Measurements from ENCODE around the gene HCK. TPM values are rescaled to one million over a fixed set of nuclear protein-coding genes. Genes with fewer than 3 reads are reported as not detected.

Gene HCK
- total RNA-seq, 1 donor = 0.36 TPM

DNA sequence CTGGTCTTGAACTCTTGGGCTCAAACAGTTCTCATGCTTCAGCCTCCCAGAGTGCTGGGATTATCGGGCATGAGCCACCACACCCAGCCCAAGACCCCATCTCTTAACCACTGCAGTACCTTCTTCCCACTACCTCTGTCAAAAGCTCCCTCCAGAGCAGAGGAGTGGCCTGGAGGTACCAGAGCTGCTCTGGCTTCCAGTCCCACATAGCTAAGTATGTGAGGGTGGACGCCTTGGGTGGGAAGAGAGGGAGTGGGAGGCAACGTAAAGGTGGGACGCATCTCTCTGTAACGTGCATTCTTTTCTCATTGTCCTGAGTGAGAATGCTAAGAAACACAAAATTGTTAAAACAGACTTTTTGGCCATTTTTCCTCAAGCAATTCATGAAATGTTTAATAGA is 82.0 kb downstream of the HCK start:
- H3K9me3 ChIP-seq (ENCODE audit: low read depth, low read length) = no peaks in the 10 kb centered on the region
- no peak overlapping the region for H3K27ac ChIP-seq (ENCODE audit: low read depth, low read length)
- H3K4me1 ChIP-seq (ENCODE audit: insufficient read depth, low read length) = no peaks in the 10 kb centered on the region
- no peak for DNase-seq (ENCODE audit: insufficient read length, low spot score, missing footprints)
- H4K20me1 ChIP-seq (ENCODE audit: insufficient read depth, low read length) = peaks cover 54% of the 10 kb centered on the region
- TF ChIP-seq, protein P1, sequence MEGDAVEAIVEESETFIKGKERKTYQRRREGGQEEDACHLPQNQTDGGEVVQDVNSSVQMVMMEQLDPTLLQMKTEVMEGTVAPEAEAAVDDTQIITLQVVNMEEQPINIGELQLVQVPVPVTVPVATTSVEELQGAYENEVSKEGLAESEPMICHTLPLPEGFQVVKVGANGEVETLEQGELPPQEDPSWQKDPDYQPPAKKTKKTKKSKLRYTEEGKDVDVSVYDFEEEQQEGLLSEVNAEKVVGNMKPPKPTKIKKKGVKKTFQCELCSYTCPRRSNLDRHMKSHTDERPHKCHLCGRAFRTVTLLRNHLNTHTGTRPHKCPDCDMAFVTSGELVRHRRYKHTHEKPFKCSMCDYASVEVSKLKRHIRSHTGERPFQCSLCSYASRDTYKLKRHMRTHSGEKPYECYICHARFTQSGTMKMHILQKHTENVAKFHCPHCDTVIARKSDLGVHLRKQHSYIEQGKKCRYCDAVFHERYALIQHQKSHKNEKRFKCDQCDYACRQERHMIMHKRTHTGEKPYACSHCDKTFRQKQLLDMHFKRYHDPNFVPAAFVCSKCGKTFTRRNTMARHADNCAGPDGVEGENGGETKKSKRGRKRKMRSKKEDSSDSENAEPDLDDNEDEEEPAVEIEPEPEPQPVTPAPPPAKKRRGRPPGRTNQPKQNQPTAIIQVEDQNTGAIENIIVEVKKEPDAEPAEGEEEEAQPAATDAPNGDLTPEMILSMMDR (IDR thresholded peaks at IDR 0.05; ENCODE audit: extremely low read depth, low read depth, low read length) = no peak
- H2AFZ ChIP-seq (ENCODE audit: low read length) = no peak overlapping the region
- no peak overlapping the region for H3K4me3 ChIP-seq (ENCODE audit: insufficient read depth, low read length)
- no peak overlapping the region for H3K4me2 ChIP-seq (ENCODE audit: insufficient read depth, low read length)
- peaks cover 15% of the 10 kb centered on the region for H3K36me3 ChIP-seq (ENCODE audit: insufficient read depth, low read length)
- no peaks in the 10 kb centered on the region for H3K27me3 ChIP-seq (ENCODE audit: insufficient read depth, low read length)
- H3K79me2 ChIP-seq (ENCODE audit: insufficient read depth, low read length) = peaks cover 57% of the 10 kb centered on the region

GRCh38 chr20:32135983-32136515 is 84.0 kb downstream of the HCK start:
- peaks cover 40% of the 10 kb centered on the region for H3K79me2 ChIP-seq (ENCODE audit: insufficient read depth, low read length)
- peaks cover 47% of the 10 kb centered on the region for H4K20me1 ChIP-seq (ENCODE audit: insufficient read depth, low read length)
- H2AFZ ChIP-seq (ENCODE audit: low read length) = no peak overlapping the region
- peaks cover 32% of the 10 kb centered on the region for H3K36me3 ChIP-seq (ENCODE audit: insufficient read depth, low read length)
- no peaks in the 10 kb centered on the region for H3K9me3 ChIP-seq (ENCODE audit: low read depth, low read length)
- no peak overlapping the region for H3K27ac ChIP-seq (ENCODE audit: low read depth, low read length)
- H3K4me3 ChIP-seq (ENCODE audit: insufficient read depth, low read length) = no peak overlapping the region
- H3K4me1 ChIP-seq (ENCODE audit: insufficient read depth, low read length) = no peaks in the 10 kb centered on the region
- TF ChIP-seq, protein P1 (IDR thresholded peaks at IDR 0.05; ENCODE audit: extremely low read depth, low read depth, low read length) = no peak
- H3K4me2 ChIP-seq (ENCODE audit: insufficient read depth, low read length) = no peak overlapping the region
- no peaks in the 10 kb centered on the region for H3K27me3 ChIP-seq (ENCODE audit: insufficient read depth, low read length)
- DNase-seq (ENCODE audit: insufficient read length, low spot score, missing footprints) = peak; percentile 50

DNA sequence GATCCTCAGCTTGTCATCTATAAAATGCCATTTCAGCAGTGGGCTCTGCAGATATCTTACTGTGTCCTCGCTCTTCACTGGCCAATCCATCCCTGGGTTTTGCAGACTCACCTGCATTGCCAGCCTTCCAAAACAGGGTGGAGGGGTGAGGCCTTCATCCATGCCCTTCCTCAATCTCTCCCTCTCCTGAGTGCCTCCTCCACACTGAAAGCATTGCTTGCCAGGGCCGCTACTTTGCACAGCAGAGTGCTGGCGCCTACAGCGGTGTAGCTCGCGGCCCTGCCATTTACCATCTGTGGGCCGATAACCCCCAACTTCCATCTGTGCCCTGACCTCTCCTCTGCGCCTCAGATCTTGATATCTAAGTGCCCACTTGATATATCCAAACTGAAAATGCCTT is 86.9 kb downstream of the HCK start:
- Histone ChIP-seq H3K27me3 (ENCODE audit: insufficient read depth, low read length) (no peaks in the 10 kb centered on the region), H3K9me3 (ENCODE audit: low read depth, low read length) (no peaks in the 10 kb centered on the region), H3K79me2 (ENCODE audit: insufficient read depth, low read length) (peaks cover 13% of the 10 kb centered on the region), H3K4me3 (ENCODE audit: insufficient read depth, low read length) (no peak overlapping the region), H3K27ac (ENCODE audit: low read depth, low read length) (no peak overlapping the region), H2AFZ (ENCODE audit: low read length) (no peak overlapping the region), H3K36me3 (ENCODE audit: insufficient read depth, low read length) (peaks cover 57% of the 10 kb centered on the region), H4K20me1 (ENCODE audit: insufficient read depth, low read length) (peaks cover 25% of the 10 kb centered on the region), H3K4me1 (ENCODE audit: insufficient read depth, low read length) (no peaks in the 10 kb centered on the region), H3K4me2 (ENCODE audit: insufficient read depth, low read length) (no peak overlapping the region)
- TF ChIP-seq, protein P1 (IDR thresholded peaks at IDR 0.05; ENCODE audit: extremely low read depth, low read depth, low read length) = no peak
- DNase-seq (ENCODE audit: insufficient read length, low spot score, missing footprints) = no peak

DNA sequence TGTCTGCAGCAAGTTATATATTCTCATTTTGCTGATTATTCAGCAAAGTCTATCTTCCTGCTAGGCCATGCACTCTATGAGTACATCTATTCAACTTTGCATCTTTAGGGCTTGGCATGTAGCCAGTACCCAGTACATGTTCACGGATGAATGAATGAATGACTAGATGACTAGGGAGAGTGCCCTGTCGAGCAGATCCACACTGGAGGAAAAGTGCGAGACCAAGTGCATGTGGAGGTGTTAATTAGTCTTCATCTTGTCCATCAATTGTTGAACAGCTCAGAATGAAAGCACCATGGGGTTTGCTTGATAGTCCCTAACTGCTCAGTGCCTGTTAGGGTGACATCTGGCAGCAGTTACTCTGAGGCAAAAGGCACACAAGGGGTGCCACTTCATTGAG is 87.9 kb downstream of the HCK start:
- peaks cover 67% of the 10 kb centered on the region for H3K36me3 ChIP-seq (ENCODE audit: insufficient read depth, low read length)
- H3K4me1 ChIP-seq (ENCODE audit: insufficient read depth, low read length) = no peaks in the 10 kb centered on the region
- H3K27ac ChIP-seq (ENCODE audit: low read depth, low read length) = no peak overlapping the region
- TF ChIP-seq, protein P1 (IDR thresholded peaks at IDR 0.05; ENCODE audit: extremely low read depth, low read depth, low read length) = no peak
- H3K4me3 ChIP-seq (ENCODE audit: insufficient read depth, low read length) = no peak overlapping the region
- H3K4me2 ChIP-seq (ENCODE audit: insufficient read depth, low read length) = no peak overlapping the region
- H2AFZ ChIP-seq (ENCODE audit: low read length) = no peak overlapping the region
- no peak for DNase-seq (ENCODE audit: insufficient read length, low spot score, missing footprints)
- H3K27me3 ChIP-seq (ENCODE audit: insufficient read depth, low read length) = no peaks in the 10 kb centered on the region
- no peaks in the 10 kb centered on the region for H3K9me3 ChIP-seq (ENCODE audit: low read depth, low read length)
- peaks cover 9% of the 10 kb centered on the region for H3K79me2 ChIP-seq (ENCODE audit: insufficient read depth, low read length)
- H4K20me1 ChIP-seq (ENCODE audit: insufficient read depth, low read length) = peaks cover 20% of the 10 kb centered on the region
